ENCODE data around the gene SMAGP.
"Not testable (repeated sequence)": the region's sequence is repeated elsewhere in the genome, so short reads cannot be mapped to it uniquely, and the experiment has no call there.

- TF ChIP-seq EZH2 (IDR thresholded peaks at IDR 0.05; ENCODE audit: low read length); CTCF (optimal IDR thresholded peaks at IDR 0.05 in 1 of 3, IDR thresholded peaks at IDR 0.05 in 1 of 3, conservative IDR thresholded peaks at IDR 0.05 in 1 of 3; ENCODE audit: extremely low read depth in 1 of 3, insufficient read depth in 2 of 3, low read length in 3 of 3): not testable (repeated sequence)
Measured at GRCh38 chr12:51291603-51292513, 21.6 kb upstream of the SMAGP start.
